Measurements from ENCODE around the gene CARD19.

GRCh38 chr9:93128011-93128714 lies 32.1 kb downstream of the CARD19 start:
- TF ChIP-seq POLR2A (IDR thresholded peaks at IDR 0.05) (no peak), CTCF (IDR thresholded peaks at IDR 0.05) (no peak)
